Prostate gland (tissue), 2 donors: ENCODE results near the gene C13orf46.

Source experiments
- POLR2A ChIP-seq: fragments of 450-650 bp; IDR thresholded peaks from one replicate; pipeline ENCODE4 v1.6.1; 2016; ENCODE audit warnings: antibody characterized with exemption, mild to moderate bottlenecking
- POLR2AphosphoS5 ChIP-seq: sonication (generic); formaldehyde crosslinking; IDR thresholded peaks from one replicate; pipeline ENCODE4 v1.6.1; 2017; ENCODE audit warnings: antibody characterized with exemption
- TF ChIP-seq, protein P1 (sequence below), 4 experiments: fragments of 200-600 bp in 2 of 4; fragments of 450-650 bp in 2 of 4; sonication (generic) in 2 of 4; IDR thresholded peaks; 1 replicate in 3 of 4; 2 replicates in 1 of 4; pipeline ENCODE4 v1.5.1; 2016 to 2019; ENCODE audit warnings: antibody characterized with exemption in 4 of 4, mild to moderate bottlenecking in 2 of 4, moderate library complexity in 2 of 4

DNA sequence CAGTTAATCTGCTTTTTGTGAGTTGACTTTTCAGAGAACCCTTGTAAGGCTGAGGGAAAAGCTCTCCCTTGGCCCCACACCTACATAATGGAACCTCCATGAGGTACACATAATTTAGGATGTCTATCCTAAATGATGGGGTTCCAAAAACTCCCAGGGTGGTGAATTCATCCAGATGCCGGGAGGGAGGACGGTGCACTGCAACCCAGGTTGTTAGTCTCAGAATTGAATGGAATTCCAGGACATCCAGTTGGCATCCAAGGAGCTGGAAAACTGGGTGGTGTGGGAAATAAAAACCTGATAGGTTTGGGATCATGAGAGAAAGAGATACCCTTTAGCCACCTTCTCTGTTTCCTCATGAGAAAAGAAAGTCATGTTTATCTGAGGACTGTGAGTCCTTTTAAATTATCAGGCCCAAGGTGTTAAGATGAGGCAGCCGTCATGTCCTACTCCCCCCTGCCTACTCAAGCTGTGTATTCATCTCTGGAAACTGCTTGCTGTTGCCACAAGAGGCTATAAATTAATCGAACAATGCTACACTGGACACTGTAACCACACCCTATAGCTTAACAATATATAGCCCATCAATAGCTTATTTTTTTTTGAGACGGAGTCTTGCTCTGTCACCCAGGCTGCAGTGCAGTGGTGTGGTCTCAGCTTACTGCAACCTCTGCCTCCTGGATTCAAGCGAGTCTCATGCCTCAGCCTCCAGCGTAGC is 49.5 kb downstream of the C13orf46 start:
- no peak for TF ChIP-seq POLR2A
- TF ChIP-seq, protein P1, sequence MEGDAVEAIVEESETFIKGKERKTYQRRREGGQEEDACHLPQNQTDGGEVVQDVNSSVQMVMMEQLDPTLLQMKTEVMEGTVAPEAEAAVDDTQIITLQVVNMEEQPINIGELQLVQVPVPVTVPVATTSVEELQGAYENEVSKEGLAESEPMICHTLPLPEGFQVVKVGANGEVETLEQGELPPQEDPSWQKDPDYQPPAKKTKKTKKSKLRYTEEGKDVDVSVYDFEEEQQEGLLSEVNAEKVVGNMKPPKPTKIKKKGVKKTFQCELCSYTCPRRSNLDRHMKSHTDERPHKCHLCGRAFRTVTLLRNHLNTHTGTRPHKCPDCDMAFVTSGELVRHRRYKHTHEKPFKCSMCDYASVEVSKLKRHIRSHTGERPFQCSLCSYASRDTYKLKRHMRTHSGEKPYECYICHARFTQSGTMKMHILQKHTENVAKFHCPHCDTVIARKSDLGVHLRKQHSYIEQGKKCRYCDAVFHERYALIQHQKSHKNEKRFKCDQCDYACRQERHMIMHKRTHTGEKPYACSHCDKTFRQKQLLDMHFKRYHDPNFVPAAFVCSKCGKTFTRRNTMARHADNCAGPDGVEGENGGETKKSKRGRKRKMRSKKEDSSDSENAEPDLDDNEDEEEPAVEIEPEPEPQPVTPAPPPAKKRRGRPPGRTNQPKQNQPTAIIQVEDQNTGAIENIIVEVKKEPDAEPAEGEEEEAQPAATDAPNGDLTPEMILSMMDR (IDR thresholded peaks at IDR 0.05) = no peak
- no peak for TF ChIP-seq POLR2AphosphoS5
